Kasumi-1 (cell line): Measurements from ENCODE around the gene FOXP1.

Source experiments
- DNase-seq, 2 experiments: peaks; one replicate each; lab custom pipeline; 2025; lab: John Stamatoyannopoulos, UW

The FOXP1 gene

GRCh38 chr3:71564361-71564760 is 19.2 kb downstream of the FOXP1 start:
- DNase-seq = no peak

DNA sequence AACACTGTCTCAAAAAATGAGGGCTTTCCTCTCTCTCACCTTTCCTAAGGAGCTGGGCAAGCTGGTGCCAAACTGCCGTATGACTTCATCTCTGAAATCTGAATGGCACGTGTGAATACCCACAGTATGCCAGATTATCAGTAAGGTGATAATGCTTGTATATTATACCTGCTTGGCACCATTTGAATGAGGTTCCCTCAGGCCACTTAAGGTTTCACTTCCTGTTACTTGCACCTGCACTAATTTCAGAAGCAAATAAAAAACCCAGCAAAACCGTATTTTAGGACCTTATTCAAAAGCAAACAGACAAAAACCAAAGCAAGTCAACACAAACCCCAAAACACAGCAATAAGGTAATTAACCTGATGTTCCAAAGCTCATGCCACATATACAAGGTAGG is 19.7 kb downstream of the FOXP1 start:
- no peak for DNase-seq

DNA sequence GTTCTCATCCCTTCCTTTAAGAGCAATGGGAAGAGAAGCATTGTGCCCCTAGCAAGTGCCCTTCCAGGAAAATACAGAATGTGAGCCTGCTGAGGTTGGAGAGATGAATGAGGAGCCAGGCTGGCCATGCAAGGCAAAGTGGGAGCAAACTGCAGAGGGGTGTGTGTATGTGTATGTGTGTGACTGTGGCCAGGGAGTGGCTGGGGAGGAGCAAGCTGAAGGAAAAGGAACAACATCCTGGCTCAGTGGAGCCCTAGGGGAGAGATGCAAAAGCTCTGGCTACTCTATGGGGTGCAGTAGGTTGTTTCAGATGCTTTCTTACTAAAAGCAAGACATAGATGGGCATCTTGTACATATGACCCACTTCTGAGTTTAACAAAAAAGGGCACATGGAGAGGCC is 20.6 kb downstream of the FOXP1 start:
- DNase-seq = no peak

- DNase-seq = no peak
Observed at GRCh38 chr3:71560665-71561064, 22.9 kb downstream of the FOXP1 start.

GRCh38 chr3:71559578-71560162 is 23.9 kb downstream of the FOXP1 start:
- DNase-seq = no peak

DNA sequence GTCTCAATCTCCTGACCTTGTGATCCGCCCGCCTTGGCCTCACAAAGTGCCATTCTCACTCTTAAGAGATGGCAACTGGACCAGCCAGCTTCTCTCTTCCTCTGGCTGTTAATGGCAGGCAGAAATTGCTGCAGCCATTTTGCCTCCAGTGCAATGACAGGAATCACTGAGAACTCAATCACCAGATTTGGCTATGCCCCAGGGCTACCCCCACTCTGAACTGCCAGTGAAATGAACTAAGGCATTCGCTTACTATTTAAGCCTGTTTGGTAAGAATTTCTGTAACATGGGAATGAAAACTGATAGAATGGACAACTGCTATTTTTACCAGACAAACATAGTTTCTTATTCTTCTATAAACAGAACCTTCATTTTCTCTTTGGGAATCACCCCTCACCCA is 24.5 kb downstream of the FOXP1 start:
- no peak for DNase-seq

DNA sequence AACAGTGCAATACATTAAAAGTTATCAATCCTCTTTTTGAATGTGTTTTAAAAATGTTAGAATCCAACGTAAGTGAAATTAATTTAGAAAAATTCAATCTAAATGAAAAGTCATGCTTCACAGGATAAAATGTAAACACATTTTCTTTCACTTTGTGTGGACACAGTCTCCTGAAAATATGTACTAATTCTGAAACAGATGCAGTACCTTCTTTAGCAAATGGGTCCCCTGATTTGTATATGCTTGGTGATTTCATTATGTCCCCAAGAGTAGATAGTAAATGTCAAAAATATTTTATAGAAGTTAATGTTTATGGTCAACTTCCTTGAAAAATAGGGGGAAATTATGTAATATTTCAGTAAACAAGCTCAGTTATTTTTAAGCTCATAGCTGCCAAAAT is 28.9 kb downstream of the FOXP1 start:
- DNase-seq = no peak

GRCh38 chr3:71551311-71551919 is 32.1 kb downstream of the FOXP1 start:
- peak in 1 of 2 experiments; percentile 18 for DNase-seq

DNA sequence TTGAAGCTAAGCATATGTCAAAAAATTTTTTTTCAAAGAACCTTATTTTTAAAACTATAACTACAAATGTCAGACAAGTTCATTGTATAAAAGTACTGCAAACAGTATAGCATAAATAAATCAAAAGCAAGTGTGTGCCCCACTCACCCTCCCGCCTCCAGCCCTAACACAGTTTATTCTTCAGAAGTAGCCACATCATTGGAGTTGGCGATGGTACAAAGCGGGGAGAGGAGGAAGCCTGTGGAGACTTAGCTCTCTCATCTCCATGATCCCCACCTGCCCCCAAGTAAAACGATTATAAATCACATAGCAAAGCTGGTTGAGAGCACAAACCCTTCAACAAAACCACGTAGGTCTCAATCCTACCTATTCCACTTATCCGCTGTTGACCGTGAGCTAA is 33.6 kb downstream of the FOXP1 start:
- DNase-seq = no peak

GRCh38 chr3:71548705-71549384 is 34.7 kb downstream of the FOXP1 start:
- DNase-seq = no peak

DNA sequence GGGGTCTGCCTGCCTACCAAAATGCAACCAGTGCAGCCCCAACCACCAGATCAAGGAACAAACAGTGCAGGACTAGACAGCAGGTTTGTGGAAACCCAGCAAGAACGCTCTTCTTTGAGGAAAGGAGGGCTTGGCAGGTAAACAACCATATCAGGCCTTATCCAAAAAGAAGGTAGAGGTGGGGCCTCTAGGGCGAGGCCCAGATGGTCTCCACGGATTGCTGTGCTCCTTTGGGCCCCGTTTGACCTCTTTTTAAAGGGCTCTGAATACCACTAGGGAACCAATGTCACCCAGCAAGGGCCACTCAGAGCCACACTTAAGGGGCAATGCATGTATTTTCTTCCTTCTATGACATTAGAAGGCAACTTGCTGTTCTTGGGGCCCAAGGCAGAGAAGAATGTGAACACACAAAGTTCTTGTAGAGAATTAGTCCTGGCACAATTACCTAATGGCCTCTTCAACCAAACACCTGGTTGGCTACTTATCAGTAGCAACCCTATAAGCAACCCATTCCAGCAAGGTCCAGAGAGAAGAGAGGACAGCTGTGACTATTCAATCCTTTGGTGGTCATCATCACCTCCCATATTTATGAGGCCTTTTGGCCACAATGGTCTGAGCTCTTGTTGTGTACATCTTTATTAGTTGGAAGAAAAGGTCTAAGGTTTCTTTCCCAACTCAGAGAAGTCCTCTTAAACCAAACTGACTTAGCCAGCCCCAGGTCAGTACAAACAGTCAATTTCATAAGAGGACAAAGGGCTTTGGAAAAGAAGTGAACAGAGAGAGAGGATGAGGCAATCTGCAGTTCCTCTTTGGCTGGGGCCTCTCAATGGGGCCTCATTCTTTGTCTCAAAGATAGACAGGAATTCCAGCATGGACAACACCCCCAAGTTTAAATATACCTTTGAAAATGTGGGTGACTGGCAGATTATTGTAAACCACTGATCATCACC is 36.0 kb downstream of the FOXP1 start:
- peak; percentile 72 to 77 for DNase-seq

- DNase-seq = peak in 1 of 2 experiments; percentile 39
Observed at GRCh38 chr3:71546821-71547220, 36.7 kb downstream of the FOXP1 start.

DNA sequence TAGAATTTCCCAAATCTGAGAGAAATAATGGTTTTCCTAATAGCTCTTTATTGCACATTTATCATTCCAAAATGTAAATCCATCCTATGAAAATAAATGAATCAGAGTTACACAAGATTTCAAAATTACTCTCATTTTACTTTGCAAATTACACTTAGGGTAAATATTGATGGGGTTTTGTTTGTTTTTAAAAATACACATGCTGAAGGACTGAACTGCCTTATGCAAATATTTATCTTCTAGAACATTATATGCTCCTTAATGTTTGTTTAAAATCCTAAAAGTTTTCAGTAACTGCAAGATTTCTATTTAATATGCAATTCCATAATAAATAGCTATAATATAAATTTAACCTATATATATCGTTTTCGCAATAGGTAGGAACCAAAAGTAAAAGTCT is 38.2 kb downstream of the FOXP1 start:
- no peak for DNase-seq

DNA sequence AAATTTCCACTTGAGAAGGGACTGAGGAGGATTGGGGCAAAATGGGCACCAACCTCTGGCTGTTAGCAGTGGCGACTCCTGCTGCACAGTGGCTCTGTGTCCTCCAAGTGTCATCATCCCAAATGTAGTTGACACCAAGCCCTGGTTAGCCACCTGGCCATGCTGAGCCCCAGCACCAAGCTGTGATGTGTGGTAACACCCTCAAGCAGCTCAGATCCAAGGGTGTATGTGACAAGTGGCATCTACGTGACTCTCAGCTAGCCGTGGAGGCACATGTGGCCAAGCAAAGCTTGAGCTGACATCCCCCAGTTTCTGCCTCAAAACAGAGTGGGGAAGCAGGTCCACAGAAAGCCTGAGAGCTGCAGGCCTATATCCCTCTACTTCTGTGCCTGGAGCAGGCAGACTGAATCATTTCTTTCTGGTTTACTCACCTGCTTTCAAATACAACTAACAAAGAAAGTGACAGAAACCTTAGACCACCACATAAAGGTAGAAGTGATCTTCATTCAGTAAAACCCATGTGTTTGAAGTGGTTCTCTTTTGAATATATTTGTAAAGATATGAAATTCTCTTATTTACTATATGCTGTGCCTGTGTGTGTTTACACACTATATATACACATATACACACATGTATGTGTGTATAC is 40.0 kb downstream of the FOXP1 start:
- peak in 1 of 2 experiments; percentile 54 for DNase-seq

GRCh38 chr3:71542521-71543370 is 40.8 kb downstream of the FOXP1 start:
- peak; percentile 99 for DNase-seq

DNA sequence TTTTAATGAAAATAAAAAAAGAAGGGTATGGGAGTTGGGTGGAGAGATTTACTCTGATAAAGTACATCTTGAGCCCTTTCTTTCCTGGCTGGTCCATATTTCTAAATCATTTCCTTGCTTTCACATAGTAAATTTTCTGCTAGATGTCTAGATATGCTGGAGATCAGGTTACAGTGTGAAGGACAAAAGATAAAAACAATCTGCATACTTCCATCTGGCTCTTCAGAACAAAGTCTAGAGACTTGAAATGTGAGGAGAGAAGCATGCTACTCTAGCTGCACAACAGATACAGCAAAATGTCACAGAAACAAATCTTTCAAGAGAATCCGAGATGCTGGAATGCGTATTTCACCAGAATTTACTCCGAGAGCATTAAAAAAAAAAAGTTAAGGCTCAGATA is 42.2 kb downstream of the FOXP1 start:
- peak in 1 of 2 experiments; percentile 26 for DNase-seq

- DNase-seq = no peak
Observed at GRCh38 chr3:71537211-71537611, 46.3 kb downstream of the FOXP1 start.

DNA sequence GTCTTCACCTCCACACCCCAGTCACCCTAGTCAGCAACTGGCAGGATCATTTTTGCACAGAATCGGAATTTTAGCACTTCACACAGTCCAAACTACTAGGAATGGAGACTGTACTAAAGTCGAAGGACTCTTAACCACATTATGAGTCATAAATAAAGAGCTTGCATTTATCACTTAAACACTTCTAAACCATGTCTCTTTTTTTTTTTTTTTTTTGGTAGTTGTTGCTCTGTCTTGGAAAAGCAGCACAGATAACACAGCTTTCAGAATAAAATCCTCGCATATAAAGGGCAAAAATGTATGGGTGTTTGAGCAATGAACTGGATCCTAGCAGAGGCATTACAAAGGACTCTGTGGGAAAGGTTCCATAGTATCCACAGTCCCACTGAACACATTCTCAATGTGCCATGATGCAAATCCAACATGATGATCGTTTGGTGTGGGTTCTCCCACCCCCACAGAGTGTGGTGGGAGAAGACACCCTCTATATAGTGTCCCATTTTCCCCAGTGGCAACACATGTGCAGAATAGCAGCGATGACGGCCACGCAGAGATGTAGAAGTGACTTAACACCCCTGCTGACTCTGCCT is 47.1 kb downstream of the FOXP1 start:
- DNase-seq = peak in 1 of 2 experiments; percentile 16

GRCh38 chr3:71533588-71533987 is 49.9 kb downstream of the FOXP1 start:
- DNase-seq = no peak

GRCh38 chr3:71532639-71533395 is 50.7 kb downstream of the FOXP1 start:
- DNase-seq = no peak
